ENCODE measurements around the gene HNRNPUL2. TPM values are rescaled to one million over a fixed set of nuclear protein-coding genes. Genes with fewer than 3 reads are reported as not detected.

Gene HNRNPUL2
- total and polyA plus RNA-seq, 8 donors, result 10.3 to 73.5 (median 29.6) TPM

DNA sequence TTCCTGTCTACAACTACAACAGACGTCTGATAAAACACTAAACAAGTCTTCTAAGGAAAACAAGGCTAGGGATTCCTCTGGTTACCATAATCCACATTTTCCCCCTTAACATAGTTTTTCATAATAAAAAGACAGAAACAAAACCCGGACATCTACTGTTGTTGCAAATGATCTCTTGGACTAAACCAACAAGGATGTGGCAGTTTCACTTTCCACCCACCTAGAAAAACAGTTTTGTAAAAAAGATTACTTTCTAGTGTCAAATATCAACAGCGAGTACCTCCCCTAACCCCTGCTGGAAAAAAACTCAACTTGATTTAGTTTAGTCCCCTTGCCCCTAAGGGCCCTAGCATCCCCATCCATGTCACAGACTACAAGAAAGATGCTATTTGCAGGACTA lies 14.4 kb downstream of the HNRNPUL2 start:
- TF ChIP-seq POLR2AphosphoS5 (IDR thresholded peaks at IDR 0.05) (no peak), EP300 (IDR thresholded peaks at IDR 0.05) (no peak), POLR2A (IDR thresholded peaks at IDR 0.05) (no peak)
- TF ChIP-seq, protein P1, sequence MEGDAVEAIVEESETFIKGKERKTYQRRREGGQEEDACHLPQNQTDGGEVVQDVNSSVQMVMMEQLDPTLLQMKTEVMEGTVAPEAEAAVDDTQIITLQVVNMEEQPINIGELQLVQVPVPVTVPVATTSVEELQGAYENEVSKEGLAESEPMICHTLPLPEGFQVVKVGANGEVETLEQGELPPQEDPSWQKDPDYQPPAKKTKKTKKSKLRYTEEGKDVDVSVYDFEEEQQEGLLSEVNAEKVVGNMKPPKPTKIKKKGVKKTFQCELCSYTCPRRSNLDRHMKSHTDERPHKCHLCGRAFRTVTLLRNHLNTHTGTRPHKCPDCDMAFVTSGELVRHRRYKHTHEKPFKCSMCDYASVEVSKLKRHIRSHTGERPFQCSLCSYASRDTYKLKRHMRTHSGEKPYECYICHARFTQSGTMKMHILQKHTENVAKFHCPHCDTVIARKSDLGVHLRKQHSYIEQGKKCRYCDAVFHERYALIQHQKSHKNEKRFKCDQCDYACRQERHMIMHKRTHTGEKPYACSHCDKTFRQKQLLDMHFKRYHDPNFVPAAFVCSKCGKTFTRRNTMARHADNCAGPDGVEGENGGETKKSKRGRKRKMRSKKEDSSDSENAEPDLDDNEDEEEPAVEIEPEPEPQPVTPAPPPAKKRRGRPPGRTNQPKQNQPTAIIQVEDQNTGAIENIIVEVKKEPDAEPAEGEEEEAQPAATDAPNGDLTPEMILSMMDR (IDR thresholded peaks at IDR 0.05), result no peak
- H3K9me3 ChIP-seq, result no peaks in the 10 kb centered on the region
- peaks cover 42 to 93% (median 72%) of the 10 kb centered on the region in 4 donors for H3K4me1 ChIP-seq
- H3K4me3 ChIP-seq, result no peak overlapping the region
- H3K27ac ChIP-seq, result peak overlapping the region in 4 of 5 donors; percentile 61 to 81 (median 68)
- intact Hi-C loops (cut with DNase I; ENCODE audit: low total_unique reads), result no loop called here
- DNase-seq, result no peak
- no peaks in the 10 kb centered on the region for H3K27me3 ChIP-seq
- peaks cover 60 to 75% (median 73%) of the 10 kb centered on the region in 4 donors for H3K36me3 ChIP-seq
- WGBS, 5 donors, result 33 to 39% (median 35%) methylated on average over 3 of the region's 3 CpGs

DNA sequence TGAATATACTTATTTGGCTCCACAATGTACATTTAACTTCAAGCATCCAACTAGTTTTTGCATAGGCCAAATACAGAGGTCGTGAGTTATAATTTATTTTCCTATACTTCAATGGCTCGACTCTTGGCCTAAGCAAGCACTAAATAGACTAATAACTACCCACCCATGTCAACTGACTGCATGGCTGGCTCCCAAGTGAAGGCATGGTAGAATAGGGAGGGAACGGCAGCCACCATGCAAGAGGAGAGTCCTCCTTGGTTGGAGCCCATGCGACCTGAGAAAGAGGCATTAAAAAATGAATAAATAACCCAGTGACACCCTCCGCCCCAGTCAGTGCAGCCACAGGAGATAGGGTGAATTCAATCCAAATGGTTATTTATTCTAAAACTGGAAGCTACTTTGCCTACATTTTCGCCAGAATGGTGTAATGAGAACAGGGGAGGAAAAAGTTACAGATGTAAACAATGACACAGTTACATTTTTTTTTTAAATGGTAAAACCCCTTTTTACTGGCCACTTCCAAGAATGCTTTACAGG lies 14.9 kb downstream of the HNRNPUL2 start:
- intact Hi-C loops (cut with DNase I; ENCODE audit: low total_unique reads), result no loop called here
- Histone ChIP-seq H3K9me3 (no peaks in the 10 kb centered on the region), H3K4me1 (peaks cover 43 to 93% (median 74%) of the 10 kb centered on the region in 4 donors), H3K27ac (peak overlapping the region in 4 of 5 donors; percentile 61 to 81 (median 68)), H3K36me3 (peaks cover 54 to 70% (median 68%) of the 10 kb centered on the region in 4 donors), H3K27me3 (no peaks in the 10 kb centered on the region), H3K4me3 (no peak overlapping the region)
- TF ChIP-seq, protein P1 (IDR thresholded peaks at IDR 0.05), result no peak
- TF ChIP-seq POLR2A (IDR thresholded peaks at IDR 0.05) (no peak), POLR2AphosphoS5 (IDR thresholded peaks at IDR 0.05) (no peak), EP300 (IDR thresholded peaks at IDR 0.05) (no peak)
- DNase-seq, result no peak
- WGBS, 5 donors, result 57 to 73% (median 58%) methylated on average over 6 of the region's 6 CpGs

DNA sequence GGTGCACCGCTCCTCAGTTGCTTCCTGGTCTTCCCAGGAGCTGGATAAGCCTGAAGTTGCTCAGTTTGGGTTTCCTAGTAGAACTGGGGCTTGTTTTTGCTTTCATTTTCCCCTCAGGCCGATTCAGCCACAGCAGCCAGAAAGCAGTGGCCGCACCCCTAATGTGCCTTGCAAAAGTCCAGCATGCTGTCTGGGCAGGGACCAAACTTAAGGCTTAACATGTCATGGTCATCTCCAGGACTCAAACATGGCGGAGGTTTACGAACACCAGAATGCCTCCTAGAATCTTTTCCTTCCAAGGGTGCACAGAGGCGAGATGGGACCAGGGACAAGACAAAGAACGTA lies 17.3 kb downstream of the HNRNPUL2 start:
- intact Hi-C loops (cut with DNase I; ENCODE audit: low total_unique reads), result no loop called here
- TF ChIP-seq, protein P1 (IDR thresholded peaks at IDR 0.05), result no peak
- TF ChIP-seq POLR2AphosphoS5 (IDR thresholded peaks at IDR 0.05), result no peak
- no peak for TF ChIP-seq EP300 (IDR thresholded peaks at IDR 0.05)
- no peak for TF ChIP-seq POLR2A (IDR thresholded peaks at IDR 0.05)
- DNase-seq, result peak; percentile 45 to 59
- Histone ChIP-seq H3K36me3 (peaks cover 31 to 46% (median 45%) of the 10 kb centered on the region in 4 donors), H3K4me1 (peaks cover 62 to 91% (median 81%) of the 10 kb centered on the region in 4 donors), H3K4me3 (peak overlapping the region; percentile 46 to 53 (median 53)), H3K9me3 (no peaks in the 10 kb centered on the region), H3K27ac (peak overlapping the region; percentile 75 to 99 (median 89)), H3K27me3 (no peaks in the 10 kb centered on the region)
- 50 to 57% (median 56%) methylated on average over 4 to 7 of the region's 7 CpGs for WGBS, 5 donors

DNA sequence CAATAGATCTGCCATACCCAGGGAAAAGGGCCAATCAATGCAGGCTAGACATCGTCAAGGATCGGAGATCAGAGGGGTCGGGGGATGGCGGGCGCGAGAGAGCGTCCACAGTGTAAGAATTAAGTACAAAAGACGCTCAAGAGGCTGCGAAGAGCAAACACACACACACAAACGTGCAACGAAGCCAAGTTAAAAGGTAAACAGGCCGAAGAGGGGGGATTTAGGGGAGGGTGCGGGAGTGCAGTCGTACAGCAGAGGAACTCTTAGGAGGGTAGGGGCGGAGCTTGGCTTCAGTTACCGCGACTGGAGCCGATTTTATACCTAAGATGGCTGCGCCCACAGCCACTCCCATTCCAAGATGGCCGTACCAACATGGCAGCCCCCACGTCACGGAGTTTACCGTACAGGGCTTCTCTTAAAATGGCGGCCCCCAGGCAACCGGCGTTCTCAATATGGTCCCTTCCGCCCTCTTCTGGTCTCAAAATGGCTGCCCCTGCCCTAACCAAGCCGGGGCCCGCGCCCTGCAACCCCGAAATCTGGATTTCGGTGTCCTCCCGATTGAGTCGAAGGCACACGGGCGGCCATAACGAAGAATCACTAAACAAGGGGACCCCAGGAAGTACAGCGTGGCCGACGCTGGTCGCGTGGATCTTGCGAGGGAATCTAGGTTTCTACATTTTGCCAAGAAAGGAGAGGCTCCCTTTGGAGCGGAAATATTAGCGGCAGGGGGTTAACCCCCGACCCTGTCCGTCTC lies 17.8 kb downstream of the HNRNPUL2 start:
- intact Hi-C loops (cut with DNase I; ENCODE audit: low total_unique reads), result no loop called here
- Histone ChIP-seq H3K27me3 (no peaks in the 10 kb centered on the region), H3K4me1 (peaks cover 61 to 91% (median 78%) of the 10 kb centered on the region in 4 donors), H3K36me3 (peaks cover 25 to 41% (median 39%) of the 10 kb centered on the region in 4 donors), H3K4me3 (peak overlapping the region; percentile 46 to 53 (median 53)), H3K27ac (peak overlapping the region; percentile 75 to 99 (median 89)), H3K9me3 (no peaks in the 10 kb centered on the region)
- peak; percentile 98 to 100 for DNase-seq
- TF ChIP-seq, protein P1 (IDR thresholded peaks at IDR 0.05), result peak in 2 of 7 experiments; percentile 6 to 10
- TF ChIP-seq POLR2A (IDR thresholded peaks at IDR 0.05) (peak in 1 of 4 donors; percentile 6), EP300 (IDR thresholded peaks at IDR 0.05) (no peak), POLR2AphosphoS5 (IDR thresholded peaks at IDR 0.05) (peak; percentile 68 to 94 (median 71))
- WGBS, 5 donors, result 0 to 1% (median 1%) methylated on average over 32 to 47 of the region's 47 CpGs
